ENCODE data around the gene CRY1.
"Not testable (repeated sequence)": the region's sequence is repeated elsewhere in the genome, so short reads cannot be mapped to it uniquely, and the experiment has no call there.

Gene CRY1

DNA sequence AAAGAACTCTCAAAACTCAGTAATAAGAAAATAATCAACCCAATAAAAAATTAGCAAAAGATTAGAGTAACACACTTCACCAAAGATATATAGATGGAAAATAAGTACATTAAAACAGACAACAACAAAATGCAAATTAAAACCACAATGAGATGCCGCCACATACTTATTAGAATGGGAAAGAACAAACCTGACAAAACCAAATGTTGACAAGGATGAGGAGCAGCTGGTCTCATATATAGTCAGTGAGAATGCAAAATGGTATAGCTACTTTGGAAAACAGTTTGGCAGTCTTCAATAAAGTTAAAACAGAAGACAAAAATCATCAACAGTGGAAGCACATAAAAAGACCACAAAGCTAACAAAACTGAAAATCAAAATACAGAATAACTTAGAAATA lies 29.1 kb downstream of the CRY1 start:
- DNase-seq = no peak

DNA sequence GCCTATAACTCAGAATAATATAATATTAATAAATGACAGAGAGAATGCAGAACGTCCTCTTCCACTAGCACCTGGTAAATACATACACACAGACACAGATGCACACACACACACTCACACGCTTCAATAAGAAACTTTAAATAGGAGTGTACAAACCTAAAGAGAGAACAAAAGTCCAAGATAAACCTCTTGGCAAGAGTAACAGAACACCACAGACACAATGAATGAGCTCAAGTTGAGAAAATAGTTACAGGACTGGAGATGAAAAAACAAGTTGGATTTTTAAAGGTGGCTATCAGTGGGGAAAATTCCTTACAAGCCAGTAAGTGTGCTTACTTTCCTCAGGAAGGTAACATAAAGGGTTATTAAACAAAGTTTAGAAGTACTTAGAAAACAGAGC lies 35.2 kb downstream of the CRY1 start:
- DNase-seq = no peak

DNA sequence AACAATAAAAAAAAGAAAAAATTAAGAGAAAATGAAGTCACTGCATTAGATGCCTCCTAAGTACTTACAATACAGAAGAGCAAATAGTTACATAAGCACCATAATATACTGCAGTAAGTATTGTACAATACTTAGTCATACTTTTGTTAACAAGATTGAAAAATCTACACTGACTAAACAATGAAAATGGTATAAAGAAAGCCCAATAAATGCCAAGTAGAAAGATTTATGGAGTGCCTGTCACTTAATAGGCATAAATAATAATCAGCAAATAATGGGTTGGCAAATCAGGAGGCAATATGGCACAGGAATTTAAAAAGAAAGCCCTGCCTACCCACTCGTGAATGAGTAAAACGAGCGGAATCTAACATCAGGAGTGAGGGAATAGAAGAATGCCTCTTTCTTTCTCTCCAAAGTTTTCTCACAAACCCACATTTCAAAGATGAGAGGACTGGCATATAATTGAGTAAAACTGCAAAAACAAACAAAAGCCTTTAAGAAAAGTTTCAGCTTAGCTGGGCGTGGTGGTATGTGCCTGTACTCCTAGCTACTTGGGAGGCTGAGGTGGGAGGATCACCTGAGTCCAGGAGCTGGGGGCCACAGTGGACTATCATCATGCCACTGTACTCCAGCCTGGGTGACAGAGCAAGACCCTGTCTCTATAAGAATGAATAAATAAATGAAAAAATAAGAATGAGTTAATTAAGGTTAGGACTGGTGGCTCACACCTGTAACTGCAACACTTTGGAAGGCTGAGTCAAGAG lies 36.1 kb downstream of the CRY1 start:
- DNase-seq = no peak

DNA sequence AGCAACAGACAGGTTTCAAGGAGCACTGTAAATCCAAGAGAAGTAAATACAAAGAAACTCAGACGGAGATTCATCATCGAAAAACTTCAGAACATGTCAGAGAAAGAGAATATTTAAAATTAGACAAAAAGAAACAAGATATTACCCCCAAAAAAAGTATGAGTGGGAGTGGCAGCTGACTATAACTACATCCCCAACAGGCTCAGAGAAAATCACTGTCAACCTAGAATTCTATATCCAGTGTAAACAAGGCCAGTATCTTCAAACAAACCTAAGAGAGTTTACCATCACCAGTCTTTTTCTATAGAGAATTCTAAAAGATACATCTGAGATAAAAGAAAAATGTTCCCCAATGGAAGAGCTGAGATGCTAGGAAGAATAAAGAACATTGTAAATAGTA lies 39.6 kb downstream of the CRY1 start:
- no peak for DNase-seq

DNA sequence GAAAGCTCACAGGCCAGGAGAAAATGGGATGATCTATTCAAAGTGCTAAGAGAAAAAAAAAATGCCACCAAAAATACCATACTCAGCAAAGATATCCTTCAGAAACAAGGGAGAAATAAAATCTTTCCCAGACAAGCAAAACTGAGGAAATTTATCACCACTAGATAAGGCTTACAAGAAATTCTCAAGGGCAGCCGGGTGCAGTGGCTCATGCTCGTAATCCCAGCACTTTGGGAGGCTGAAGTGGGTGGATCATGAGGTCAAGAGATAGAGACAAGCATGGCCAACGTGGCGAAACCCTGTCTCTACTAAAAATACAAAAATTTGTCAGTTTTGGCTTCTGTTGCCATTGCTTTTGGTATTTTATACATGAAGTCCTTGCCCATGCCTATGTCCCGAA lies 48.2 kb downstream of the CRY1 start:
- no peak for DNase-seq

DNA sequence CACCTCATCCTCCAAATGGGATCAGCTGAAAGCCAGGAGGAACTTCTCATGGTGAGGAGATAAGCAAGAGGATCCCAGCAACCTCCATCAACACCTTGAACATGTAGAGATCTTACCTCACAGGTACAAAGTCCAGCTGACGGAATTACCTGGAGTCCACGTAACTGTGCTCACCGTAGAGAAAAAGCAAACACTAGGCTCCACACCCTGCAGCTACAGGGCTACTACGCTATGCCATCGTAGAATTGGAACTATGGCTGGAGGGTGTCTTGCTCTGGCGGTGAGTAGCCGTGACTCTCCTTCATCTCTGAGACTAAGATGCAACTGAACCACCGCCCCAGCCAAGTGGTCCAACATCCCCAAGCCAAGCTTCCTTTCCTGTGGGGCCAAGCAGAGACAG lies 50.5 kb downstream of the CRY1 start:
- DNase-seq = no peak

DNA sequence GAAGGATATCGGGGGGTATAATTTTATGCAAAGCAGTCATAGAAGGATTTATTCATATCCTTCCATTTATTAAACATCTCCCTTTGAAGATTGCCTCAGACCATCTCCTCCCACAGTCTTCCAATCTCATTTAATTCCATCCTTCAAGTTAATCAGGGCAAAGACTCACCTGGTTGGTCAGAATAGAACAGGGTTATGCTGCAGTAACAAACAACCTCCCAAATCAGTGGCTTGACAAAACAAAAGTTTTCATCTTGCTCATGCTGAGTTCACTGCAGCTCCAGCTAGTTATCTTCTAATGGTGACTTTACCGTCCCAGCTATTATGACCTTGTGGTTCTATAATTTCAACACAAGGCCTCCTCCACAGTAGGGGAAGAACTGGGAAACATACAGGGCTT lies 57.6 kb downstream of the CRY1 start:
- DNase-seq = no peak

DNA sequence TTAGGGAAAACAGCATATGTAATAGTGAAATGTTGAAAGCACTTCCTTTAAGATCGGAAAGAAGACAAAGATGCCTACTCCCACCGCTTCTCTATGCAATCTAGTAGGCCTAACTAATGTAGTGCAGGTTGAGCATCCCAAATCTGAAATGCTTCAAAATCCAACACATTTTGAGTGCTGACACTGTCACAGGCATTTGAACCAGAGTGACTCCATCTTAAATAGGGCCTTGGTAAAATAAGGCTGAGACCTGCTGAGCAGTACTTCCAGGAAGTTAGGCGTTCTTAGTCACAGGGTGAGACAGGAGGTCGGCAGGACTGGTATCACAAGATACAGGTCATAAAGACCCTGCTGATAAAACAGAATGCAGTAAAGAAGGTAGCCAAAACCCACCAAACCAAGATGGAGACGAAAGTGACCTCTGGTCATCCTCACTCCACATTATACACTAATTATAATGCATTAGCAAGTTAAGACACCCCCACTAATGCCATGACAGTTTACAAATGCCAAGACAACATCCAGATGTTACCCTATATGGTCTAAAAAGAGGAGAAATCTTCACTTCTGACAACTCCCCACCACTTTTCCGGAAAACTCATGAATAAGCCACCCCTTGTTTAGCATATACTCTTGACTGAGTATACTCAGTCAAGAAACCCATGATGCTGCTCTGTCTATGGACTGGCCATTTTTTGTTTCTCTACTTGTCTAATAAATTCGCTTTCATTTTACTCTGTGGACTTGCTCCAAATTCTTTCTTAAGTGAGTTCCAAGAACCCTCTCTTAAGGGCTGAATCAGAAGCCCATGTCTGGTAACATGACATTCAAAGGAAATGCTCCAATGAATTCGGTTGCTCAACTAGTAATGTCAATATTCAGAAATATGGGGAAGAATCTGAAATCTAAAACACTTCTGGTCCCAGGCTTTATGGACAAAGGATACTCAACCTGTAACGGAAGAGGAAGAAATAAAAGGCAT lies 59.3 kb downstream of the CRY1 start:
- no peak for DNase-seq

DNA sequence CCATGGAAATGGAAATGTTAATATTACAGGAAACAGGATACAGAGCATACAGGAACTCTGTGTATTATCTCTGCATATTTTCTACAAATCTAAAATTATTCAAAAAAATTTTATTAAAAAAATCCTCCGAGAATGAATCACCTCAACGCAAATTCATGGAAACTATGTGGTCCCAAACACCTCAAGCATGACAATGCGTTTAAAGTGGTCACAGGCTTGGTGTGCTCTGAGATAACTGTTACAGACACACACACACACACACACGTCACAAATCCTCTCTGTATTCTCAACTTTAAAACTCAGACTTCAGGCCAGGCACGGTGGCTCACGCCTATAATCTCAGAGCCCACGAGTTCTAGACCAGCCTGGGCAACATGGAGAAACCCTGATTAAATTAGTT lies 61.1 kb downstream of the CRY1 start:
- no peak for DNase-seq

DNA sequence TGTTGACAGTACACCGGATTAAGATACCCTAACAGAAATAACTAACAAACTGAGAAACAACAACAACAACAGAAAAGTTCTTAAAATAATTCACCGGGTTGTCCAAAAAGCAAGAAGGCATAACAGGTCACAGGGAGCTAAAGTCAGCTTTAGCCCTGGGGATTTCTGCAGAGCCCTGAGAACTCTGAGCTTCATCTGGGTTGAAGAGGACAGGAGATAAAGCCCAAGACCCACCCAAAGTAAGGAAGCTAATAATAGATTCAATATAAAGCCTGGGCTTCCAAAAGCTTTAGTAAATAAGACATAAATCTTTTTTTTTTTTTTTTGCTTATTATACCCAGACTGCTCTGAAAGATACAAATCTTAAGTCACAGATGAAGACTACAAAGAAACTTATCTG lies 62.3 kb downstream of the CRY1 start:
- DNase-seq = no peak

DNA sequence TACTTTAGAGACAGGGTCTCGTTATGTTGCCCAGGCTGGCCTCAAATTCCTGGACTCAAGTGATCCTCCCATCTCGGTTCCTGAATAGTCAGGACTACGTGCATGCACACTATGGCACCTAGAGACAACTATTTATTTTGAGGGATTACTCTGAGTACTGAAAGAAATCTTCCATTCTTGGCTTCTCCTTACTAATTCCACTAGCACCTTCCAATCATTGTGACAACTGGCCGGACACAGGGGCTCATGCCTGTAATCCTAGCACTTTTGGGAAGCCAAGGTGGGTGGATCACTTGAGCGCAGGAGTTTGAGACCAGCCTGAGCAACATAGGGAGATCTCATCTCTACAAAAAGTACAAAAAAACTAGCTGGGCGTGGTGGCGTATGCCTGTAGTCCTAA lies 64.3 kb downstream of the CRY1 start:
- no peak for DNase-seq

DNA sequence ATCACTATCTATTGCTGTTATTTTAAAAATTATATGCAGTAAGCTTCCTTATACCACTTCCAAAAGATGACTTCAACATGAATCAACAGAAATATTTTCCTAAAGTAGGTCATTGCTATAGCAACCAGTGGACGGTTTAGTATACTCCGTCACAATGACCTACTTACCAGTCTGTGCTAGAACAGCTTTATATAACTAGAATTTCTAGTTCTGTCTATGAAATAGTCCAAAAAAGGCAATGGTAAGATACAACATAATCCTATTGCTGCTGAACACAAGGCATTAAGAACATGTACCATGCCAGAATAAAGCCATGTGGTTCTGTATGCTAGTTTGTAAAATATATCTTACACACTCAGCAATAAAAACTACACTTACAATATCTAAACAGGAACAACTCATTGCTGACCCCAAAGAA lies 65.7 kb downstream of the CRY1 start:
- DNase-seq = no peak

DNA sequence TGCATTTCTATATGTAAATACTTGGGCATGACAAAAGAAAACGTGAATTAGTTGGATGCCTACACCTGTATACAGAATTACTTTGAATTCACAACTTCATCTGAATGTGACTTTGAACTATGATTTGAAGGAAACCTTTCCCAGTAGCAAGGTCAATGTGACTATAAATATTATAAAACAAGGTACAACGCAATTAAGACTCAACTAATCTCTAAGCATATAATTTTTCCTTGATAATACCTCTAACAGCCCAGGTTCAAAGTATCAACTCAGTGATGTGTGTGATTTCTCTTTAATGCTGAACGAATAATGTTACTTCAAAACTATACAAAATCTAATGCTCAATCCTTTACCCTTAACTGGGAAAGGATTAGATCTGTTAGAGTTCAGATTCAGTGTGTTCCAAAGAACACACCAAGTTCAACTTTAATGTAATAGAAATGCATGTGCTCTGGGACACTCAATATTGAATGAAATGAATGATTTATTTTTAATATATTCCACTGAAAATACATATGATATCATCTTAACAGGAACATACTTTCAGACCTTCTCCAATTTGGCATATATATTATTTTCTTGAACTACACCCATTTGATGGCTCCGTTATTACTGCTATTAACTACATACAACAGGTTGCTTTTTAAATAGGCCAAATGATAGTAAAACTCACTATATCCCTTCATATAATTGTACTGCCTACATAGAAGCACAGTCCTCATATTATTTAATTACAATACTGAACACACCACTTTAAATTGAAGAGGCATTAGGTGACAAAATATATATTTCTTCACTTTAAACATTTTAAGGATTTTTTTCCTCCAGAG lies 66.3 kb downstream of the CRY1 start:
- DNase-seq = no peak

DNA sequence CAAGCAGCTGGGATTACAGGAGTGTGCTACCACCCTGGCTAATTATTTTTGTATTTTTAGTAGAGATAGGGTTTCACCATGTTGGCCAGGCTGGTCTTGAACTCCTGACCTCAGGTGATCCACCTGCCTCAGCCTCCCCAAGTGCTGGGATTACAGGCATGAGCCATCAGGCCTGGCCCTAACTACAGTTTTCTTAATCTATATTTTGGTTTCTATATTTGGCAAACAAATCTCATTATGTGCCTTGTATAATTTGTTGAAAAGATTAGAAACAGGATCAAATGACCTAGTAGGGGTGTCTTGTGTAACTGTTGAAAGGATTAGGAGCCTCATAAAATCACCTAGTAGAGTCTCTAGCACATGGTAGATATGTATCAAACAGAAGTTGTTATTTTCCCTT lies 67.0 kb downstream of the CRY1 start:
- not testable (repeated sequence) for DNase-seq

DNA sequence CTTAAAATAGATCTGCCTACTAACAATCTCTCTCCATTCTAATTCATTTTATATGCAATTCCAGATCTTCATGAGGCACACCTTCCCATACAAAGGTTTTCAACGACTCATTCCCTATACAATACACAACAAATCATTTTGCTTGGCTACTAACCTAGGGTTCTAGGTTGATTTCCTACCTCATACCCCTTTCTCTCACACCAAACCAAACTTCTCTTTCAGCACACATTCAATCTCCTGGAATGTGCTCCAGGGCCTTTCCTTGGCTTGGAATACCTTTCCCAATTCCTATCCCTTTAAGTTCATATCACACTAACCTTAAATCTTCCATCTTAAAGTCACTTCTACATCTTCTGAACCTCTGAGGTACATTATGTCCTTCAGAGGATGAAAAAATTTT lies 67.7 kb downstream of the CRY1 start:
- DNase-seq = no peak

DNA sequence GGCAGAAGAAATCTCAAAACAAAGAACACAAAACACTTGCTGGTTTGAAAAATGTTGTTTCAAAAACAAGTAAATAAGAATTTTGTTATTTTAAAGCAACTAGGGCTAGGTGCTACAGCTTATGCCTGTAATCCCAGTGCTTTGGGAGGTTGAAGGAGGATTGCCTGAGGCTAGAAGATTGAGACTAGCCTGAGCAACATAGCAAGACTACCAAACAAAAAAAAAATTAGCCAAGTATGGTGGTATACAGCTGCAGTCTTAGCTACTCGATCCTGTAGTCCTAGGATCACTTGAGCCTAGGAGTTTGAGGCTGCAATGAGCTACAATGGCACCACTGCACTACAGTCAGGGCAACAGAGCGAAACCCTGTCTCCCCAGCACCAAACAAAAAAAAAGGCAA lies 73.8 kb downstream of the CRY1 start:
- DNase-seq = no peak

DNA sequence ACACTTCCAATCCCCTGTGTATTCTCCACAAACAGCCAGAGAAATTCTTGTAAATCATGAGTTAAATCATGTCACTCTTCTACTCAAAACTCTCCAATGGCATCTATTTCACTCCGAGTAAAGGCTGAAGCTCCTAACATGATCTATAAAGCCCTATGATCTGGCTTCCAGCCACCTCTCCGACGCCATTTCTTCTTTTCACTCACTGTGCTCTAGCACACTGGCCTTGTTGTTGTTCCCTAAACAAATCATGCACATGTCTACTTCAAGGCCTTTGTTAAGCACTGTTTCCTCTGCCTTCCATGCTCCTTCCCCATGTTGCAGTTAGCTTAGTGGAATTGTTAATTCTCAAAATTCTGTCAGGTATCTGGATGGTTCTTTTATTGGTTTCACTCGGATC lies 76.3 kb downstream of the CRY1 start:
- no peak for DNase-seq

DNA sequence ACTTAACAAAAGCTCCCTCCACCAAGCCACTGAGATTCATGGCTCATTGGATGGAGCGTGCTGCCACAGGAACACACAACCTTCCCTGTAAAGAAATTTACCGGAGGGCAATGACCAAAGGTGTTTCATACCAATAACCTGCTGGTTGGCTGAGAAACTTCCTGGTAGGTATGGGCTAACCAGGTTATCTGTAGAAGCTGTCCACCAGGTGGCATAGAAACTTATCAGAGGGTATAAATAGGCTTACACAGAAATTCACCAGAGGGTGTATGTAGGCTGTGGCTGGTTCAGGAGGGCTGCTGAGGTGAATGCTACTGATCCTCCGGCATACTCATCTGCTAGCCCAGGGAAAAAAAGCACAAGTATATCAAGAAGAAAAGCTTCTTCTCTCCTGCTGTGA lies 79.3 kb downstream of the CRY1 start:
- DNase-seq = no peak

DNA sequence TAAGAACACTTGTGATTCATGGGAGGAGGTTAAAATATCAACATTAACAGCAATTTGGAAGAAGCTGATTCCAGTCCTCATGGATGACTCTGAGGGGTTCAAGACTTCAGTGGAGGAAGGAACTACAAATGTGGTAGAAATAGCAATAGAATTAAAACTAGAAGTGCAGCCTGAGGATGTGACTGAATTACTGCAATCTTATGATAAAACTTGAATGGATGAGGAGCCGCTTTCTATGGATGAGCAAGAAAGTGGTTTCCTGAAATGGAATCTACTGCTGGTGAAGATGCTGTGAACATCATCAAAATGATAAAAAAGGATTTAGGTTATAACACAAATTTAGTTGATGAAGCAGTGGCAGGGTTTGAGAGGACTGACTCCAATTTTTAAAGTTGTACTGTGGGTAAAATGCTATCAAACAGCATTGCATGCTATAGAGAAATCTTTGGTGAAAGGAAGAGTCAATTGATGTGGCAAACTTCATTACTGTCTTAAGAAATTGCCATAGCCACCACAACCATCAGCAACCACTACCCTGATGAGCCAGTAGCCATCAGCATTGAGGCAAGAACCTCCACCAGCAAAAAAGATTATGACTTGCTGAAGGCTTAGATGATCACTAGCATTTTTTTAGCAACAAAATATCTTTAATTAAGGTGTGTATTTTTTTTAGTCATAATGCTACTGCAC lies 80.5 kb downstream of the CRY1 start:
- no peak for DNase-seq

DNA sequence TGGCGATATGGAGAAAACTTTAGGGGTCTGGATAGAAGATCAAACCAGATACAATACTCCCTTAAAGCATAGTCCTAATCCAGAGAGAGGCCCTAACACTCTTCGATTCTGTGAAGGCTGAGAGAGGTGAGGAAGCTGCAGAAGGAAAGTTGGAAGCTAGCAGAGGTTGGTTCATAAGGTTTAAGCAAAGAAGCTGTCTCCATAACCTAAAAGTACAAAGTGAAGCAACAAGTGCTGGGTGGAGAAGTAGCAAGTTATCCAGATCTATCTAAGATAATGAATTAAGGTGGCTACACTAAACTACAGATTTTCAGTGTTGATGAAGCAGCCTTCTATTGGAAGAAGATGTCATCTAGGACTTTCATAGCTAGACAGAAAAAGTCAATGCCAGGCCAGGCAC lies 81.8 kb downstream of the CRY1 start:
- no peak for DNase-seq

DNA sequence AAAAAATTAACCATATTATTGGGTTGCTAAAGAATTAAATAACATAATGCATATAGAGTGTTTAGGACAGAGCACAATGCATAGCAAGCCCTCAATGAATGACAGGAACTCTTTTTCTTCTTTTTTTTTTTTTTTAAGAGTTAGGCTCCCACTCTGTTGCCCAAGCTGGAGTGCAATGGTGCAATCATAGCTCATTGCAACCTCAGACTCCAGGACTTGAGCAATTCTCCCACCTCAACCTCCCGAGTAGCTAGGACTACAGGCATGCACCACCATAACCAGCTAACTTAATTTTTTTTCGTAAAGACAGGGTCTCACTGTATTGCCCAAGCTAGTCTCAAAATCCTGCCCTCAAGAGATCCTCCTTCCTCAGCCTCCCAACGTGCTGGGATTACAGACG lies 85.9 kb downstream of the CRY1 start:
- no peak for DNase-seq

DNA sequence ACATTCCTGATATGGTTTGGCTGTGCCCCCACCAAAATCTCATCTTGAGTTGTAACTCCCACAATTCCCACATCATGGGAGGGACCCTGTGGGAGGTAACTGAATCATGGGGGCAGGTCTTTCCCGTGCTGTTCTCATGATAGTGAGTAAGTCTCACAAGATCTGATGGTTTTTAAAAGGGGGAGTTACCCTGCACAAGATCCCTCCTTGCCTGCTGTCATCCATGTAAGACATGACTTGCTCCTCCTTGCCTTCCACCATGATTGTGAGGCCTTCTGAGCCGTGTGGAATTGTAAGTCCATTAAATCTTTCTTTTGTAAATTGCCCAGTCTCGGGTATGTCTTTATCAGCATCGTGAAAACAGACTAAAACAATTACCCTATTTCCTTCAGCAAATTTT lies 90.7 kb downstream of the CRY1 start:
- not testable (repeated sequence) for DNase-seq

DNA sequence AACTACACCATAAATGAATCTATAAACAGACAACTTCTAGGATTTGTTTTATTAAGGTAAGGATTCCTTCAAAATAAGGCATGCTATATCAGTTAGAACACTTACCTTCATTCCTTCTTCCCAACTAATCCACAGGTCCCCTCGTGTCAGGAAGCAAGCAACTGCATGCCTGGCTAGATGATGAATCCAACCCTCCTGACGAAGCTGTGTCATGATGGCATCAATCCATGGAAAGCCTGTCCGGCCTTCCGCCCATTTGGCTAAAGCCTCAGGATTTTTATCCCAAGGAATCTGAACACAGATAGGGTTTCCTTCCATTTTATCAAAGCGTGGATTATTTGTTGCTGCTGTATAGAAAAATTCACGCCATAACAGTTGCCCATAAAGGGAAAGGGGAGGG lies 93.9 kb downstream of the CRY1 start:
- DNase-seq = no peak

Data from 8988T (cell line).